ENCODE data around the gene SORCS2.

DNA sequence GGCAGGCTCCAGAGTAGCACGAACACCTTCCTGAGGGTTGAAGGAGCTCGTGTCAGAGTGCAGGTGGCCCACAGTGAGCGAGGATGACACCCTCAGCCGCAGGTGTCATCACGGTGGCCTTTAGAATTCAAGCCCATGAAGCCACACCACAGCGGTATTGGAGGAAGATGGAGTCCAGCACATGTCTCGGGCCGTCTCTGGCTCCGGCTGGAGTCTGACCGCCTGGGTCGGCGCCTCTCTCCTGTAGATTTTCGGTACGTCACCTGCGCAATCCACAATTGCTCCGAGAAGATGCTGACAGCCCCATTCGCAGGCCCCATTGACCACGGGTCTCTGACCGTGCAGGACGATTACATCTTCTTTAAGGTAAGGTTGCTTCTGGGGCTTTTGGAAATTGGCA lies 471.8 kb downstream of the SORCS2 start:
- TF ChIP-seq YY1 (IDR thresholded peaks at IDR 0.05; ENCODE audit: insufficient read depth, insufficient read length) (no peak), ZNF274 (IDR thresholded peaks at IDR 0.05; ENCODE audit: low read depth, low read length) (no peak)
